Nephron progenitor cell (in vitro differentiated cells): ENCODE data around the gene TEN1.

ENCODE experiments used
- DNase-seq: peaks from one replicate; pipeline ENCODE4 v3.0.0; 2021
- H3K27ac Mint-ChIP-seq: 2 replicates; pipeline ENCODE4 v1.8.0; 2021; ENCODE audit warnings: mild to moderate bottlenecking, moderate library complexity, mixed read lengths
- H3K27me3 Mint-ChIP-seq: 2 replicates; pipeline ENCODE4 v1.8.0; 2021; ENCODE audit warnings: mild to moderate bottlenecking, low read depth, mixed read lengths; ENCODE audit not compliant: poor library complexity
- H3K36me3 Mint-ChIP-seq: 2 replicates; pipeline ENCODE4 v1.8.0; 2021; ENCODE audit warnings: low read depth, mixed read lengths
- H3K4me1 Mint-ChIP-seq: 2 replicates; pipeline ENCODE4 v1.8.0; 2021; ENCODE audit warnings: mixed read lengths
- H3K4me3 Mint-ChIP-seq: 2 replicates; pipeline ENCODE4 v1.8.0; 2021; ENCODE audit warnings: mild to moderate bottlenecking, moderate library complexity, mixed read lengths
- H3K9me3 Mint-ChIP-seq: 2 replicates; pipeline ENCODE4 v1.8.0; 2021; ENCODE audit warnings: mild to moderate bottlenecking, moderate library complexity, mixed read lengths
- TF ChIP-seq, protein P1 (sequence below): fragments of 200-600 bp; sonication (generic); IDR thresholded peaks from 2 replicates; pipeline ENCODE4 v1.5.0; 2021; ENCODE audit warnings: antibody characterized with exemption

The TEN1 gene

DNA sequence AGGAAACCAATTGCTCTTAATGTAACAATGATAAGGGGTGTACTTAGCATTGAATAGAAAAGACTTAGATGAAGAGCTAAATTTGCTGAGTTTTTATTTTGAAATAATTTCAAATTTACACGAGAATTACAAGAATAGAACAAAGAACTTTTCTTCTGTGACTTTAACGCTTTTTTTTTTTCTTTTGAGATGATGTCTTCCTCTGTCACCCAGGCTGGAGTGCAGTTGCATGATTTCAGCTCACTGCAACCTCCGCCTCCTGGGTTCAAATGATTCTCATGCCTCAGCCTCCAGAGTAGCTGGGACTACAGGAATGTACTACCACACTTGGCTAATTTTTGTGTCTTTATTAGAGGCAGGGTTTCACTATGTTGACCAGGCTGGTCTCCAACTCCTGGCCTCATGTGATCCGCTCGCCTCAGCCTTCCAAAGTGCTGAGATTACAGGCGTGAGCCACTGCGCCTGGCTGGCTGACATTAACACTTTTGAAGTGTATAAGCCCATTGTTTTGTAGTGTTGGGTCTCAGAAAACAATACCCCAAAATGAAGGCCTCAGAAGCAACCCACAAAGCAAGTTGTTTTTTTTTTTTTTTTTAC lies 2.1 kb downstream of the TEN1 start:
- H3K27me3 Mint-ChIP-seq, result peaks cover 2% of the 10 kb centered on the region
- H3K27ac Mint-ChIP-seq, result peak overlapping the region; percentile 100
- no peak for DNase-seq
- H3K36me3 Mint-ChIP-seq, result peaks cover 9% of the 10 kb centered on the region
- H3K9me3 Mint-ChIP-seq, result no peaks in the 10 kb centered on the region
- TF ChIP-seq, protein P1, sequence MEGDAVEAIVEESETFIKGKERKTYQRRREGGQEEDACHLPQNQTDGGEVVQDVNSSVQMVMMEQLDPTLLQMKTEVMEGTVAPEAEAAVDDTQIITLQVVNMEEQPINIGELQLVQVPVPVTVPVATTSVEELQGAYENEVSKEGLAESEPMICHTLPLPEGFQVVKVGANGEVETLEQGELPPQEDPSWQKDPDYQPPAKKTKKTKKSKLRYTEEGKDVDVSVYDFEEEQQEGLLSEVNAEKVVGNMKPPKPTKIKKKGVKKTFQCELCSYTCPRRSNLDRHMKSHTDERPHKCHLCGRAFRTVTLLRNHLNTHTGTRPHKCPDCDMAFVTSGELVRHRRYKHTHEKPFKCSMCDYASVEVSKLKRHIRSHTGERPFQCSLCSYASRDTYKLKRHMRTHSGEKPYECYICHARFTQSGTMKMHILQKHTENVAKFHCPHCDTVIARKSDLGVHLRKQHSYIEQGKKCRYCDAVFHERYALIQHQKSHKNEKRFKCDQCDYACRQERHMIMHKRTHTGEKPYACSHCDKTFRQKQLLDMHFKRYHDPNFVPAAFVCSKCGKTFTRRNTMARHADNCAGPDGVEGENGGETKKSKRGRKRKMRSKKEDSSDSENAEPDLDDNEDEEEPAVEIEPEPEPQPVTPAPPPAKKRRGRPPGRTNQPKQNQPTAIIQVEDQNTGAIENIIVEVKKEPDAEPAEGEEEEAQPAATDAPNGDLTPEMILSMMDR, result no peak
- peaks cover 59% of the 10 kb centered on the region for H3K4me1 Mint-ChIP-seq
- peak overlapping the region; percentile 94 for H3K4me3 Mint-ChIP-seq

DNA sequence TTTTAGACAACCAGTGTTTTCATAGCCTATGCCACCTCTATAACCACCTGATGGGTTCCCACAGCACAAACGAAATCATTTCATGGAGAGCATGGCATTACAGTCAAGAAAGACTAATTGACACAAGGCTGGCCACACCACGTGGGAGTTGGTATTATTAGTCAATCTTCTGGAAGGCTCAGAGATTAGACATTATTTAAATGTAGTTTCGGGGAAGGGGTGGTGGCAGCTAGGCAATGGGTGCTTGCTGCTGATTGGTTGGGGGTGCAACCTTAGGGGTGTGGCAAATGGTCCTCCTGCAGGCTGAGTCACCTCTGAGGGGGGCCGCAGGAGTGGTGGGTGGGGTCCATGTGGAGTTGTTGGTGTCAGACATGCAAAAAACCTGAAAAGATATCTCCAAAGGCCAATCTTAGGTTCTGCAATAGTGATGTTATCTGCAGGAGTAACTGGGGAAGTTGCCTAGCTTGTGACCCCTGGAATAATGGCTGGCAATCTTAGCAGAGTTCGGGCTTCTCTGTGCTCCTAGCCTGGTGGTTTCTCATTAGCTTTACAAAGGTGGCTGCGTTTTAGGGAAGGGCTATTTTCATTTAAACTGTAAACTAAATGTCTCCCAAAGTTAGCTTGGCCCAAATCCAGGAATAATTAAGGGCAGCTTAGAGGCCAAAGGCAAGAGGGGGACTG lies 4.6 kb downstream of the TEN1 start:
- Mint-ChIP-seq H3K27ac (no peak overlapping the region), H3K9me3 (no peaks in the 10 kb centered on the region), H3K36me3 (peaks cover 4% of the 10 kb centered on the region), H3K4me1 (peaks cover 40% of the 10 kb centered on the region), H3K27me3 (peaks cover 2% of the 10 kb centered on the region), H3K4me3 (no peak overlapping the region)
- no peak for DNase-seq
- TF ChIP-seq, protein P1, result no peak

DNA sequence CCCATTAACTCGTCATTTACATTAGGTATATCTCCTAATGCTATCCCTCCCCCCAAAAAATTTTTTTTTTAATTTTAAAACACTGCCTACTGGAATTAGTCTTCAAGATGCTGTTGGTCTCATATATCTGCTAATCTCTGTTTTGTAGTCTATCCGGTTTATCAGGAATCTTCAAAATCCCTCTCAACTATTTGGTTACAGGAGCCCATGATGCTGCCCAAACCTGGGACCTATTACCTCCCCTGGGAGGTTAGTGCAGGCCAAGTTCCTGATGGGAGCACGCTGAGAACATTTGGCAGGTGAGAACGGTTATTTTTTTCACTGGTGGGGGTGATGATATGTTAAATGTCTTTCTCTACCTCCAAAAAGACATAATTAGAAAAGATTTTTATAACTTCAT lies 6.9 kb downstream of the TEN1 start:
- TF ChIP-seq, protein P1, result no peak
- Mint-ChIP-seq H3K4me3 (no peak overlapping the region), H3K36me3 (peaks cover 4% of the 10 kb centered on the region), H3K9me3 (no peaks in the 10 kb centered on the region), H3K27ac (no peak overlapping the region), H3K4me1 (peaks cover 25% of the 10 kb centered on the region), H3K27me3 (no peaks in the 10 kb centered on the region)
- DNase-seq, result no peak

DNA sequence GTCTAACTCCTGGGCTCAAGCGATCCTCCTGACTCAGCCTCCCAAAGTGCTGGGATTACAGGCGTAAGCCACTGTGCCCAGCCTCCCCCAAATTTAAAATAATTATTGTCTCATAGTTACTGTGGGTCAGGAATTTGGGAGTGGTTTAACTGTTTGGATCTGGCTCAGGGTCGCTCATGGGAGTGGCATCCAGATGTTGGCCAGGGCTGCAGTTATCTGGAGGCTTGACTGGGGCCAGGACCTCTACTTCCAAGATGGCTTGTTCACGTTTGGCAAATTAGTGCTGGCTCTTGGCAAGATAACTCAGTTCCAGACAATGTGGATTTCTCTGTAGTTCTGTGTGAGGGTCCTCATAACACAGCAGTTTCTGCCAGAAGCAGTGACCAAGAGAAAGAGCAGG lies 8.0 kb downstream of the TEN1 start:
- Mint-ChIP-seq H3K27ac (peak overlapping the region; percentile 26), H3K36me3 (peaks cover 14% of the 10 kb centered on the region), H3K4me3 (no peak overlapping the region), H3K4me1 (peaks cover 14% of the 10 kb centered on the region), H3K27me3 (no peaks in the 10 kb centered on the region), H3K9me3 (no peaks in the 10 kb centered on the region)
- TF ChIP-seq, protein P1, result no peak
- no peak for DNase-seq

DNA sequence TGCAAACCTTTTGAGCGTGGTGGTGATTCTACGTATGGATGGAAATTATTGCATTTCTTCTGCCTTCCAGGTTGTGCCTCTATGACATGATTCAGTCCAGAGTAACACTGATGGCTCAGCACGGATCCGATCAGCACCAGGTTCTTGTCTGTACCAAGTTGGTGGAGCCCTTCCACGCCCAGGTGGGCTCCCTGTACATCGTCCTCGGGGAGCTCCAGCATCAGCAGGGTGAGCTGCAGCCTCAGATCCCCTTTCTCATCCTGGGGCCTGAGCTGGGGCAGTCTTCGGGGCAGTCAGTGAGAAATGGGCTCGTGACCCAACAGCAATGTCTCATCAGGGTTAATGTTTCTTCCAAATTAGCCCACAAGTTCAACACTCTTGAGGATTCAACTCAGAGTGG lies 12.4 kb downstream of the TEN1 start:
- Mint-ChIP-seq H3K27me3 (no peaks in the 10 kb centered on the region), H3K36me3 (peaks cover 25% of the 10 kb centered on the region), H3K4me3 (no peak overlapping the region), H3K4me1 (peaks cover 1% of the 10 kb centered on the region), H3K27ac (peak overlapping the region; percentile 54), H3K9me3 (no peaks in the 10 kb centered on the region)
- TF ChIP-seq, protein P1, result no peak
- no peak for DNase-seq

DNA sequence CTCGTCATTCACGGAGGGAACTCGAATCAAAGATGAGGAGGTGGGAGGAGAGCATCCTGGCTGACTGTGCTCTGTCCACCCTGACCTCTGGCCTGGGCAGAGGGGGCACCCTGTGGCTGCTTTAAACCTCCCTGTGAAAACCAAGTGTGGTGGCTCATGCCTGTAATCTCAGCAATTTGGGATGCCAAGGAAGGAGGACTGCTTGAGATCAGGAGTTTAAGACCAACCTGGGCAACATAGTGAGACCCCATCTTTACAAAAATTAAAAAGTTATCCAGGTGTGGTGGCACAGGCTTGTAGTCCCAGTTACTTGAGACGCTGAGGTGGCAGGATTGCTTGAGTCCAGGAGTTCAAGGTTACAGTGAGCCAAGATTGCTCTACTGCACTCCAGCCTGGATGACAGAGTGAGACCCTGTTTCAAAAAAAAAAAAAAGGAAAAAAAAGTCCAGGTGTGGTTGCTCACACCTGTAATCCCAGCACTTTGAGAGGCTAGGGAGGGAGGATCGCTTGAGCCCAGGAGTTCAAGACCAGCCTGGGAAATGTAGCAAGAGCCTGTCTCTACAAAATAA lies 15.8 kb downstream of the TEN1 start:
- Mint-ChIP-seq H3K27ac (no peak overlapping the region), H3K4me1 (peaks cover 27% of the 10 kb centered on the region), H3K9me3 (no peaks in the 10 kb centered on the region), H3K36me3 (peaks cover 29% of the 10 kb centered on the region), H3K27me3 (no peaks in the 10 kb centered on the region), H3K4me3 (no peak overlapping the region)
- TF ChIP-seq, protein P1, result no peak
- DNase-seq, result no peak
